NAMALWA (cell line): Measurements from ENCODE around the gene TXNDC11.

Source experiments
- DNase-seq: peaks from one replicate; pipeline ENCODE4 v3.0.0-alpha.2; 2015; ENCODE audit warnings: low spot score

The TXNDC11 gene

GRCh38 chr16:11755022-11755760, 12.5 kb upstream of the TXNDC11 start:
- DNase-seq, result no peak

GRCh38 chr16:11752856-11753255, 10.2 kb upstream of the TXNDC11 start:
- no peak for DNase-seq

- DNase-seq, result no peak
These were observed 7.4 kb upstream of the TXNDC11 start for GRCh38 chr16:11750056-11750455.

GRCh38 chr16:11748404-11749254, 6.0 kb upstream of the TXNDC11 start:
- no peak for DNase-seq

GRCh38 chr16:11747949-11748403, 5.3 kb upstream of the TXNDC11 start:
- no peak for DNase-seq

GRCh38 chr16:11744075-11744470, 1.4 kb upstream of the TXNDC11 start:
- no peak for DNase-seq

GRCh38 chr16:11743308-11744074, 834 bp upstream of the TXNDC11 start:
- DNase-seq, result peak; percentile 71

GRCh38 chr16:11742093-11742535, 543 bp downstream of the TXNDC11 start:
- DNase-seq, result peak; percentile 61

GRCh38 chr16:11740567-11740966, 2.1 kb downstream of the TXNDC11 start:
- DNase-seq, result peak; percentile 53

- DNase-seq, result peak; percentile 39
These were observed 3.7 kb downstream of the TXNDC11 start for GRCh38 chr16:11738742-11739544.

GRCh38 chr16:11737713-11738112, 4.9 kb downstream of the TXNDC11 start:
- no peak for DNase-seq

GRCh38 chr16:11736903-11737302, 5.8 kb downstream of the TXNDC11 start:
- no peak for DNase-seq

GRCh38 chr16:11735787-11736186, 6.9 kb downstream of the TXNDC11 start:
- DNase-seq, result no peak

- no peak for DNase-seq
These were observed 8.0 kb downstream of the TXNDC11 start for GRCh38 chr16:11734653-11735043.

- peak; percentile 64 for DNase-seq
These were observed 8.5 kb downstream of the TXNDC11 start for GRCh38 chr16:11734025-11734652.

- DNase-seq, result no peak
These were observed 11.4 kb downstream of the TXNDC11 start for GRCh38 chr16:11731222-11731621.

GRCh38 chr16:11729787-11730186, 12.9 kb downstream of the TXNDC11 start:
- no peak for DNase-seq

GRCh38 chr16:11727796-11728543, 14.7 kb downstream of the TXNDC11 start:
- DNase-seq, result no peak

GRCh38 chr16:11726008-11726407, 16.6 kb downstream of the TXNDC11 start:
- DNase-seq, result no peak

GRCh38 chr16:11725457-11725856, 17.2 kb downstream of the TXNDC11 start:
- no peak for DNase-seq
